Left colon (tissue), 2 donors: ENCODE results near the gene TMEM217. TPM values are rescaled to one million over a fixed set of nuclear protein-coding genes. Genes with fewer than 3 reads are reported as not detected.

Experiments
- ATAC-seq: fragments of 200-7000 bp; cut with Tn5 transposase; one replicate; pipeline ENCODE4 v1.9.1; 2020; ENCODE audit warnings: mild to moderate bottlenecking, moderate library complexity
- DNase-seq, 2 donors: peaks; one replicate each; pipeline ENCODE4 v3.0.0-alpha.2; 2020
- intact Hi-C, 2 donors: fragments of 100-400 bp; cut with DNase I in 1 of 2; cut with micrococcal nuclease in 1 of 2; formaldehyde crosslinking; loops; one replicate each; pipeline versions ENCODE4 v1.11.2 to v1.14.0; 2022; cut with DNase I, micrococcal nuclease
- total RNA-seq, 2 donors: library from RNA; stranded (reverse); fragmentation: NEBNext Ultra II Directional; extraction: Animal tissue kit (Norgen Biotek cat#: 25700); gene quantifications; one replicate each; pipeline ENCODE4 v1.2.1, GENCODE V29; 2021
- donor health status: DM: no; HTN: no; CAD: no.
- donor health status: DM: yes; HTN: yes; CAD: no.

Gene TMEM217
- total RNA-seq, 2 donors from 2014 or later: 1.4 to 4.0 TPM

GRCh38 chr6:37230104-37230503, 27.8 kb downstream of the TMEM217 start:
- intact Hi-C loops: no loop called here
- no peak for DNase-seq

GRCh38 chr6:37225350-37226169, 32.4 kb downstream of the TMEM217 start:
- no peak for DNase-seq
- no peak for ATAC-seq
- intact Hi-C loops: no loop called here

More at GRCh38 chr6:37230104-37230503, 27.8 kb downstream of the TMEM217 start:
- no peak for ATAC-seq

DNA sequence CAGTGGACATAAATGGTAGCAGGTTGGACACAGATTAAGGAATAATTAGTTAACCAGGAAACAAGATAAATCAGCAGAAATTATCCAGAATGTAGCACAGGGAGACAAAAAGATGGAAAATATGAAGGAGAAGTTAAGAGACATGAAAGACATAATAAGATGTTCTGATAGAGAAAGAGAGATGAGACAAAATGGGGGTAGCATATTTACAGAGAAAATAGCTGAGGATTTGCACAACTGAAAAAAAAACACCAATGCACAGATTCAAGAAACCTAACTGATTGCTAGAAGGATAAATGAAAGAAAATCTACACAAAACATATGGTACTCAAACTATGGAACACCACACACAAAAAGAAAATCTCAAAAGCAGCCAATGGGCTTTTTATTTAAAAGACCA, 35.0 kb downstream of the TMEM217 start:
- ATAC-seq: no peak
- no peak for DNase-seq
- intact Hi-C loops: no loop called here

DNA sequence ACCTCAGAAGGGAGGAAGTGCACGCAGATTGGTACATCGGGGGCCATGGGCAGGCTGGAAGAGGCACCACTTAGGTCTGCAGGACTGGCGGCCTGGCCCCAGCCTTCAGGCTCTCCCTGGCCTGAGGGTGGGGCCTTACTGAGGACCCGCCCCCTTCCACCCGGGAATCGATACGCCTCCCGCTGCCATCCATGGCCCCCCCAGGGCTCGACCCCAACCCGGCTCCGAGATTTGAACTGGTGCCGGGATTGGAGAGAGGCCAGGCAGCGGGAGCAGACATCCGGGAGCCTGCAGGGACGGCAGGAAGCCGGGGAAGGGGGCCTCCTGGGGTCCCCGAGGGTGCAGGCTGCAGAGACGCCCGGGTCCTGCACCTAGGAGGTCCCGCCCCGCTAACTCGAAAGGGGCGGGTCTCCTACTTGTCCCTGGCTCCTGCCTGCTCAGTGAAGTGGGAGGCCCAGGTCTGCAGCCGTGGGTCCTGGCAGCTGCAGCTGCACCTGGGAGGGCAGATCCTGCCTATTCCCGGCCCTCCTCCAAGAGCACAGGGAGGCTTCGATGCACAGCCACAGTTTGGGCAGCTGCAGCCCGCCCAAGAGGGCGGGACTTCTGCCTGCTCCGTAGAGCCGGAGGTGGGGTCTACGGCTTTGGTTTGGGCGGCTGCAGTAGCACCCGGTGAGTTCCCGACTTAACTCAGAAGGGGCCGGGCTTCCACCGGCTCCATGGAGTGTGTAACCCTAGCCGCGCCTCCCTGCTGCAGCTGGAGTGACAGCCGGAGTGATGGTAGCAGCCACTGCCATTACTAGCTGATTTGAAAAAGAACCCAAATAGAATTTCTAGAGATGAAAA, 35.6 kb downstream of the TMEM217 start:
- DNase-seq: peak; percentile 83 to 86
- peak; percentile 93 for ATAC-seq
- intact Hi-C loops: no loop called here

- intact Hi-C loops: no loop called here
- ATAC-seq (no peak), DNase-seq (no peak)
Measured at GRCh38 chr6:37221585-37222124, 36.3 kb downstream of the TMEM217 start.

- ATAC-seq (no peak), DNase-seq (no peak)
- intact Hi-C loops: loop anchor here in 1 of 2 donors (10.0 kb wide), 1 partner anchor 194 kb away; no protein-coding TSS in a partner anchor
Measured at GRCh38 chr6:37218511-37218910, 39.4 kb downstream of the TMEM217 start.

DNA sequence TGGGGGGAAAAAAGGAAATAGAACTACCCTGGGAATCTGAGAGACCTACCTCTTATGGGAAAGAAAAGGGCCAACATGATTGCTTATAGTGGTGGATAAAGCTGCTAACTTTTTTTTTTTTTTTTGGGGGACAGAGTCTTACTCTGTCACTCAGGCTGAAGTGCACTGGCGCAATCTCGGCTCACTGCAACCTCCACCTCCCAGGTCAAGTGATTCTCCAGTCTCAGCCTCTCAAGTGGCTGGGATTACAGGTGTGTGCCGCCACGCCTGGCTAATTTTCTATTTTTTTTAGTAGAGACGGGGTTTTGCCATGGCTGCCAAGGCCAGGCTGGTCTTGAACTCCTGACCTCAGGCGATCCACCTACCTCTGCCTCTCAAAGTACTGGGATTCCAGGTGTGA, 39.9 kb downstream of the TMEM217 start:
- ATAC-seq: no peak
- no peak for DNase-seq
- intact Hi-C loops: loop anchor here in 1 of 2 donors (10.0 kb wide), 1 partner anchor 193 kb away; no protein-coding TSS in a partner anchor

- DNase-seq (no peak), ATAC-seq (no peak)
- intact Hi-C loops: loop anchor here in 1 of 2 donors (10.0 kb wide), 1 partner anchor 187 kb away; no protein-coding TSS in a partner anchor
Measured at GRCh38 chr6:37212268-37212667, 45.7 kb downstream of the TMEM217 start.

DNA sequence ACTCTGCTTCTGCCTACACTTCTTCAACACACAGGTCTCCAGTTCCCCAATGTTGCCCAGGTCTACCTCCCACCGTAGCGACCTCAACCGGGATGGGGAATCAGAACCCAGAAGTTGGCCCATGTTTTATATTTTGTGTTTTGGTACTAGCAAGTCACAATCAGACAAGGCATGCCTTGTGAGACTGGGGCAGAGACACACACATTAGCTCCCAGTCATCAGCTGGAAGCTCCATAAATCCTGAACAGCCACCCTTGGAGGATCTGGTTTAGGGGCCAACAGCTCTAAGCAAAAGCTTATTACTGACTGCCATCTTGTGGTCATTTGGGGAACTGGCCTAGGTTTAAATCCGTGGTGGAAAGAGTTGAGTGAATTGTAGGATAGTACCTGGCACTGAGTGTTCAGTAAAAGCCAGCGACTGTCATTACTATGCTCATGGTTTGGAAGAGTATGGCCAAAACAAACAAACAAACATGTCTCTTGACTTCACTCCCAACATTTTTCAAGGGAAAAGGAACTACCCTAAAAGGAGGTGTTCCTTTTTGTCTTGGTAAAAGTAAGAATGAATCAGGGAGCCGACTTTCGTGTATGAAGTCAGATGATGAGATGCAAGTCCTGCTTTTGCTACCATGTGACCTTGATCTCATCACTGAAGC, 47.5 kb downstream of the TMEM217 start:
- intact Hi-C loops: loop anchor here in 1 of 2 donors (10.0 kb wide), 1 partner anchor 186 kb away; no protein-coding TSS in a partner anchor
- ATAC-seq (peak; percentile 78), DNase-seq (peak; percentile 68 to 80)

DNA sequence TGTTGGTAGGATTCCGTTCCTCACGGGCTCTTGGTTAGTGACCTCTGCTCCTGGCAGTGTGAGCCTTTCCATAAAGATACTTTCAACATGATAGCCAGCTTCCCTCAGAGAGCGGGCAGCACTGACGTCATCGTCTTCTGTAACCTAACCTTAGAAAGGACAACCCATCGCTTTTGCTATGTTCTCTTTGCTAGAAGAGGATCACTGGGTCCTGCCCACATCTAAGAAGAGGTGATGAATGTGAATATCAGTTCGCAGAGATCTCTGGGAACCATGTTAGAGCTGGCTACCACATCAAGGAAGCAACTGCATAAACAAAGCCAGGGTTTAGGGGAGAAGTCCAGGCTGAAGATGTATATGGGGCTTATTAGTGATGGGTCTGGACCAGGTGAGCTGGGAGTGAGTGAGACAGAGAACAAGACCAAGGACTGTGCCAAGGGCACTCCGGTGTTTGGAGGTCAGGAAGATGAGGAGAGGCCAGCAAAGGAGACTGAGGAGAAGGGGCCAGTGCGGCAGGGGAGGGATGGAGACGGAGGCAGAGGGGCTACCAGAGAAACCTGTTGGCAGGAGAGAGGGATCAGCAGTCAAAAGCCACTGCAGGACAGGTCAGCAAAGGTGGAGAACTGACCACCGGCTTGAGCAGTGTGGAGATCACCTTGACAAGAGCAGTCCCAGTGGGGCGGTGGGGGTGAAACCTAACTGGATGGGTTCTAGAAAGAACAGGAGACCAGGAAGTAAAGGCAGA, 48.3 kb downstream of the TMEM217 start:
- ATAC-seq (no peak), DNase-seq (no peak)
- intact Hi-C loops: loop anchor here (10.0 kb wide), 2 partner anchors 185 to 445 kb away; no protein-coding TSS in a partner anchor

GRCh38 chr6:37208793-37209192, 49.2 kb downstream of the TMEM217 start:
- intact Hi-C loops: loop anchor here in 1 of 2 donors (10.0 kb wide), 2 partner anchors 184 to 444 kb away; no protein-coding TSS in a partner anchor

GRCh38 chr6:37207903-37208456, 50.0 kb downstream of the TMEM217 start:
- peak; percentile 87 to 89 for DNase-seq
- peak; percentile 70 for ATAC-seq
- intact Hi-C loops: loop anchor here in 1 of 2 donors (10.0 kb wide), 2 partner anchors 183 to 443 kb away; no protein-coding TSS in a partner anchor

More at GRCh38 chr6:37208793-37209192, 49.2 kb downstream of the TMEM217 start:
- DNase-seq: no peak
- ATAC-seq: no peak

DNA sequence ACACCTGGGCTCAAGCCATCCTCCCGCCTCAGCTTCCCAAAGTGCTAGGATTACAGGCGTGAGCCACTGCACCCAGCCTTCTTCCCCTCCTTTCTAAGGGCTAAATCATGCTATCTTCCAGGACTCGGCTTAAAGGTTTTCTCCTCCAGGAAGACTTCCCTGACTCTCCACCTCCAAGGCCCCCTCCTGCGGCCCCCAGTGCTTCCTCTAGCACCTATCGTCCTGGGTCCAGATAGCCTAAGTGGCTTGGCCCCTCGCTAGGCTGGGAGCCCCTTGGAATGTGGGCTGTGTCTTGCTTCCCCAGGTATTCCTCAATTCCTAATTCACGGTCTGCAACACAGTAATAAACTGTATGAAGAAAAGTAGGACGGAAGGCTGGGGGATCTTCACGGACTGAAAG, 51.3 kb downstream of the TMEM217 start:
- no peak for DNase-seq
- ATAC-seq: no peak
- intact Hi-C loops: loop anchor here in 1 of 2 donors (10.0 kb wide), 2 partner anchors 182 to 442 kb away; no protein-coding TSS in a partner anchor

DNA sequence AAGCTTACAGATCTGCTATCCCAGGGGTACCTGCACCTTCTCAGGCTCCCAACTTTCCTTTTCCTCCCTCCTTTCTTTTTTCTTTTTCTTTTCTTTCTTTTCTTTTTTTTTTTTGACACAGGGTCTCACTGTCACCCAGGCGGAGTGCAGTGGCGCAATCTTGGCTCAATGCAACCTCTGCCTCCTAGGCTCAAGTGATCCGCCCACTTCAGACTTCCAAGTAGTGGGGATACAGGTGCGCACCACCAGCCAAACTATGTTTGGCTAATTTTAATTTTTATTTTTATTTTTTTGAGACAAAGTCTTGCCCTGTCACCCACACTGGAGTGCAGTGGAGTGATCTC, 52.0 kb downstream of the TMEM217 start:
- intact Hi-C loops: loop anchor here in 1 of 2 donors (10.0 kb wide), 2 partner anchors 181 to 441 kb away; no protein-coding TSS in a partner anchor
- ATAC-seq (no peak), DNase-seq (no peak)

DNA sequence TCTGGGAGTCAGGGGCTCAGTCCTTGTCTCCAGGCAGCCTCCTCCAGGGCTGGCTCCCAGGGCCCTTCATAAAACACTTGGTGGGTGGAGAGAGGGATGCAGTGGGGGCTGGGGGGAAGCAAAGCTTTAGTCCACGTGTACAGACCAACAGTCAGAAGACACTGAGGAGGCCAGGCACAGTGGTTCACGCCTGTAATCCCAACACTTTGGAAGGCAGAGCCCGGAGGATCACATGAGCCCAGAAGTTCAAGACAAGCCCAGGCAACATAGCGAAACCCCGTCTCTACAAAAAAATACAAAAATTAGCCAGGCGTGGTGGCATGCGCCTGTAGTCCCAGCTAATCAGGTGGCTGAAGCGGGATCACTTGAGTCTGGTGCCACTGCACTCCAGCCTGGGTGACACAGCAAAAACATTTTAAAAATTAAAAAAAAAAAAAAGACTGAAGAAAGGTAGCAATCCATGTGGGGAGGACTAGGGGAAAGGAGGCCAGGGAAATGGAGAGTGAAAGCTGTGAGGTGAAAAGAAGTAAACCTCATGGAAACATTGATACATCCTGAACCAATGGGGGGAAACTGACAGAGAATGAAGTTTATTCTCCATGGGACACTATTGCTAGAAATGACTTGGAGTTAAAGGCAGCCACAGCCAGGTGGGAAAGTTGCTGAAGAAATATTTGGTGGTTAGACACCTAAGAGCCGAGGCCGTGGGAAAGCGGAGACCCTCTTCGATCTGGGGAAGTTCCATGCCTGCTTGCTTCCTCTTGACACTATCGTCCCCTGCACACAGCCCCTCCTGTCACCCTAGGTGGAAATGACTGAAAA, 52.6 kb downstream of the TMEM217 start:
- DNase-seq: no peak
- no peak for ATAC-seq
- intact Hi-C loops: loop anchor here in 1 of 2 donors (10.0 kb wide), 2 partner anchors 181 to 441 kb away; no protein-coding TSS in a partner anchor

- ATAC-seq: peak; percentile 82
Measured at GRCh38 chr6:37204014-37204751, 53.8 kb downstream of the TMEM217 start.

More at GRCh38 chr6:37204014-37204751, 53.8 kb downstream of the TMEM217 start:
- DNase-seq: peak; percentile 75 to 84
- intact Hi-C loops: loop anchor here in 1 of 2 donors (10.0 kb wide), 2 partner anchors 179 to 439 kb away; no protein-coding TSS in a partner anchor
